ENCODE measurements around the gene MLLT3.

GRCh38 chr9:20325008-20325407, 297.3 kb downstream of the MLLT3 start:
- TF ChIP-seq POLR2A (IDR thresholded peaks at IDR 0.05) (no peak), CTCF (IDR thresholded peaks at IDR 0.05 in 8 of 11, conservative IDR thresholded peaks at IDR 0.05 in 3 of 11) (no peak), POLR2AphosphoS5 (IDR thresholded peaks at IDR 0.05) (no peak)

Measured in spleen (tissue), 7 donors.